PC-3 (cell line): Measurements from ENCODE around the gene ST3GAL3. TPM values are rescaled to one million over a fixed set of nuclear protein-coding genes. Genes with fewer than 3 reads are reported as not detected.

Experiments used
- ATAC-seq: fragments of 200-7000 bp; cut with Tn5 transposase; 2 replicates; pipeline ENCODE4 v1.9.1; 2020; ENCODE audit warnings: mild to moderate bottlenecking, moderate library complexity
- BruUV-seq: library from RNA; stranded (reverse); fragments of 400-500 nt; replicated peaks from 2 replicates; lab custom pipeline; 2021; lab: Mats Ljungman, UMichigan
- CTCF ChIA-PET: fragments of 300-600 bp; sonication (Branson Sonifier 250); formaldehyde crosslinking; loops from one replicate; lab custom pipeline; 2022; ENCODE audit warnings: antibody characterized with exemption; lab: Charles Lee
- POLR2A ChIA-PET: fragments of 300-600 bp; sonication (Branson Sonifier 250); formaldehyde crosslinking; loops from one replicate; lab custom pipeline; 2022; ENCODE audit warnings: antibody characterized with exemption; ENCODE audit not compliant: unreplicated experiment; lab: Charles Lee
- DNase-seq: peaks from one replicate; pipeline ENCODE4 v3.0.0-alpha.2; 2015
- H2AFZ ChIP-seq: fragments of 300-600 bp; sonication (generic); 2 replicates; pipeline ENCODE4 v1.6.0; 2016; ENCODE audit warnings: antibody characterized with exemption, low read length
- H3F3A ChIP-seq: fragments of 300-600 bp; sonication (generic); one replicate; pipeline ENCODE4 v1.6.0; 2017; ENCODE audit warnings: antibody characterized with exemption, low read length, control low read depth, mild to moderate bottlenecking; ENCODE audit not compliant: unreplicated experiment
- H3K27ac ChIP-seq: fragments of 300-600 bp; sonication (generic); 2 replicates; pipeline ENCODE4 v1.5.1; 2016; ENCODE audit warnings: mild to moderate bottlenecking, low read length
- H3K27me3 ChIP-seq: fragments of 300-600 bp; sonication (generic); 2 replicates; pipeline ENCODE4 v1.6.1; 2016; ENCODE audit warnings: low read length, mixed read lengths
- H3K36me3 ChIP-seq: fragments of 300-600 bp; sonication (generic); 2 replicates; pipeline ENCODE4 v1.6.1; 2016; ENCODE audit warnings: low read depth, mixed run types, low read length, mixed read lengths
- H3K4me1 ChIP-seq: fragments of 300-600 bp; sonication (generic); 2 replicates; pipeline ENCODE4 v1.5.1; 2016; ENCODE audit warnings: low read length; ENCODE audit not compliant: insufficient read depth
- H3K4me2 ChIP-seq: fragments of 300-600 bp; sonication (generic); 2 replicates; pipeline ENCODE4 v1.6.0; 2016; ENCODE audit warnings: low read length
- H3K4me3 ChIP-seq: fragments of 300-600 bp; sonication (generic); 2 replicates; pipeline ENCODE4 v1.5.1; 2016; ENCODE audit warnings: mild to moderate bottlenecking, low read length, mixed read lengths
- H3K79me2 ChIP-seq: fragments of 300-600 bp; sonication (generic); 2 replicates; pipeline ENCODE4 v1.6.1; 2017; ENCODE audit warnings: low read length, mixed read lengths
- H3K9ac ChIP-seq: fragments of 300-600 bp; sonication (generic); 2 replicates; pipeline ENCODE4 v1.6.0; 2016; ENCODE audit warnings: mild to moderate bottlenecking, low read length
- H3K9me2 ChIP-seq: fragments of 300-600 bp; sonication (generic); replicated peaks from 2 replicates; pipeline ENCODE4 v1.6.1; 2016; ENCODE audit warnings: mixed run types, low read length, mixed read lengths
- H3K9me3 ChIP-seq: fragments of 300-600 bp; sonication (generic); 2 replicates; pipeline ENCODE4 v1.6.1; 2016; ENCODE audit warnings: low read length, mixed read lengths
- H4K20me1 ChIP-seq: fragments of 300-600 bp; sonication (generic); 2 replicates; pipeline ENCODE4 v1.6.1; 2016; ENCODE audit warnings: low read length, mixed read lengths
- EZH2 ChIP-seq: fragments of 300-600 bp; sonication (generic); IDR thresholded peaks from one replicate; pipeline ENCODE4 v1.6.1; 2017; ENCODE audit warnings: antibody characterized with exemption, mild to moderate bottlenecking, low read length; ENCODE audit not compliant: unreplicated experiment
- EZH2phosphoT487 ChIP-seq: fragments of 300-600 bp; sonication (generic); IDR thresholded peaks from 2 replicates; pipeline ENCODE4 v1.6.1; 2018; ENCODE audit warnings: mild to moderate bottlenecking, antibody characterized with exemption, low read length, borderline replicate concordance
- intact Hi-C: fragments of 100-400 bp; cut with micrococcal nuclease; formaldehyde crosslinking; loops from 2 replicates; pipeline ENCODE4 v1.9.0; 2023
- total RNA-seq: library from RNA; depleted of rRNA; stranded (reverse); fragments of >200 nt; gene quantifications from 2 replicates; pipeline ENCODE4 v1.2.3, GENCODE V29; 2014
- TF ChIP-seq, protein P1 (sequence below): fragments of 300-600 bp; sonication (generic); conservative IDR thresholded peaks from 2 replicates; pipeline ENCODE4 v1.5.1; 2017; ENCODE audit warnings: antibody characterized with exemption, low read depth, mild to moderate bottlenecking, low read length

ST3GAL3 gene
- total RNA-seq, 1 experiment from 2014 or later, result 9.0 TPM

DNA sequence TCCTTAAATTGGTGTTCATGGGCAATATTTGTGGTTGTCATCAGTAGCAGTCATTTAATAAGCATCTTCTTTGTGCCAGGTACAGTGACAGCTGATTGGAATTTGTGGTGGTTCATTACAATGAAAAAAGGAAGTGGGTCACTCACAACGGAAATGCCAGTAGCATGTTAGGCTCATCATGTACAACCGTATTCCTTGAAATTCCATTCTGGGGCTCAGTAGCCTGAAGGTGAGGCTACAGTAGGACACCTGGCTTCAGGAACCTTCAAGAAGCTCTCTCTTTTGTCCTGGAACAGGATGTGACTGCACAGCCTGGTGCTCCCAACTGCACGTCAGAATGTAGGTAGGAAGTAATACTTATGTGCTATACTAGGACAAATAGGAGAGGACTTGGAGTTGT, 93.9 kb downstream of the ST3GAL3 start:
- no peak overlapping the region for H2AFZ ChIP-seq
- H3K9ac ChIP-seq, result no peak overlapping the region
- intact Hi-C loops, result no loop called here
- ChIA-PET CTCF (no interaction called here), POLR2A (no interaction called here)
- no peaks in the 10 kb centered on the region for H3F3A ChIP-seq
- H3K9me3 ChIP-seq, result no peaks in the 10 kb centered on the region
- H3K27me3 ChIP-seq, result no peaks in the 10 kb centered on the region
- H3K9me2 ChIP-seq, result no peaks in the 10 kb centered on the region
- no peak overlapping the region for H3K4me3 ChIP-seq
- no peak for ATAC-seq
- TF ChIP-seq, protein P1, sequence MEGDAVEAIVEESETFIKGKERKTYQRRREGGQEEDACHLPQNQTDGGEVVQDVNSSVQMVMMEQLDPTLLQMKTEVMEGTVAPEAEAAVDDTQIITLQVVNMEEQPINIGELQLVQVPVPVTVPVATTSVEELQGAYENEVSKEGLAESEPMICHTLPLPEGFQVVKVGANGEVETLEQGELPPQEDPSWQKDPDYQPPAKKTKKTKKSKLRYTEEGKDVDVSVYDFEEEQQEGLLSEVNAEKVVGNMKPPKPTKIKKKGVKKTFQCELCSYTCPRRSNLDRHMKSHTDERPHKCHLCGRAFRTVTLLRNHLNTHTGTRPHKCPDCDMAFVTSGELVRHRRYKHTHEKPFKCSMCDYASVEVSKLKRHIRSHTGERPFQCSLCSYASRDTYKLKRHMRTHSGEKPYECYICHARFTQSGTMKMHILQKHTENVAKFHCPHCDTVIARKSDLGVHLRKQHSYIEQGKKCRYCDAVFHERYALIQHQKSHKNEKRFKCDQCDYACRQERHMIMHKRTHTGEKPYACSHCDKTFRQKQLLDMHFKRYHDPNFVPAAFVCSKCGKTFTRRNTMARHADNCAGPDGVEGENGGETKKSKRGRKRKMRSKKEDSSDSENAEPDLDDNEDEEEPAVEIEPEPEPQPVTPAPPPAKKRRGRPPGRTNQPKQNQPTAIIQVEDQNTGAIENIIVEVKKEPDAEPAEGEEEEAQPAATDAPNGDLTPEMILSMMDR, result no peak
- TF ChIP-seq EZH2, result no peak
- no peak for TF ChIP-seq EZH2phosphoT487
- no peaks in the 10 kb centered on the region for H3K79me2 ChIP-seq
- H3K36me3 ChIP-seq, result no peaks in the 10 kb centered on the region
- H3K4me1 ChIP-seq, result no peaks in the 10 kb centered on the region
- no peaks in the 10 kb centered on the region for H4K20me1 ChIP-seq
- no peak overlapping the region for H3K27ac ChIP-seq
- no peak for DNase-seq
- no peak overlapping the region for H3K4me2 ChIP-seq
- no TSS peak for BruUV-seq

DNA sequence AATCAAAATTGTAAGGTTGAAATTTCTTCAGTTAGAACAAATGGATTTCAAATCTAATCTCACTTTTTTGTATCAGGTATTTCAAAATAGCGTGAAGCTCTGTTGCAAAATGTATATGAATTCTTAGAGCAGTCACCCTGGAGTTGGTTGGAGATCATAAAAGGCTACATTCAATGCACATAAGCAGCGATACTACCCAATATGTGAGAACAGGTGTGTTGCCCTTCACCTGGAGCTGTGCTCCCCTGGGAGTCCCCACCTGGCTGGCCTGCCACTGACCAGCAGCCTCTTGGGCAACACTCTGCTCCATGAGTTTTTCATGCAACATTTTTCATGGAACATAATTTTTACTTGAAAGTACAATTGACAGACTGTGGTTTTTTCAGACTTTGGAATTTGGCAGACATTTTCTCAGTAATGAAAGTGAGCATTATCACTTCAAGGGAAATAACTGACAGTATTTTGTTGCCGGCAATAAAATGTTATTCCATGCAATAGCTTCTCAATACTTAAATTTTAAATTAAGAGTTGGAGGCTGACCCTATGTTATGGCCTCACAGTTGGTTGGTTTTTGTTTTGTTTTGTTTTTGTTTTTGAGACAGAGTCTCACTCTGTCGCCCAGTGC, 95.1 kb downstream of the ST3GAL3 start:
- Histone ChIP-seq H3K4me2 (no peak overlapping the region), H3K9ac (no peak overlapping the region), H3F3A (no peaks in the 10 kb centered on the region), H3K27ac (no peak overlapping the region), H3K36me3 (no peaks in the 10 kb centered on the region), H2AFZ (no peak overlapping the region), H3K4me3 (no peak overlapping the region), H4K20me1 (no peaks in the 10 kb centered on the region), H3K9me3 (no peaks in the 10 kb centered on the region), H3K27me3 (no peaks in the 10 kb centered on the region), H3K9me2 (no peaks in the 10 kb centered on the region), H3K4me1 (no peaks in the 10 kb centered on the region), H3K79me2 (no peaks in the 10 kb centered on the region)
- POLR2A ChIA-PET, result no interaction called here
- BruUV-seq, result no TSS peak
- DNase-seq (no peak), ATAC-seq (no peak)
- intact Hi-C loops, result no loop called here
- CTCF ChIA-PET, result no interaction called here
- TF ChIP-seq EZH2phosphoT487 (no peak), EZH2 (no peak)
- TF ChIP-seq, protein P1, result no peak

DNA sequence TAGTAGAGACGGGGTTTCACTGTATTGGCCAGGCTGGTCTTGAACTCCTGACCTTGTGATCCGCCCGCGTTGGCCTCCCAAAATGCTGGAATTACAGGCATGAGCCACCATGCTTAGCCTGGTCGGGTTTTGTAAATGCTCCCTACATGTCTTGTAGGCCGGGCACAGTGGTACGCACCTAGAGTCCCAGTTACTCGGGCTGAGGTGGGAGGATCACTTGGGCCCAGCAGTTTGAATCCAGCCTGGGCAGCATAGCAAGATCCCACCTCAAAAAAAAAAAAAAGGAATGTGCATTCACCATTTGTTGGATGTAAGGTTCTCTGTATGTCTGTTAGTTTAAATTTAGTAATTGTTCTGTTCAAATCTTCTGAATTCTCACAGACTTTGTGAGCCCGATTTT, 95.8 kb downstream of the ST3GAL3 start:
- H3K9me3 ChIP-seq, result no peaks in the 10 kb centered on the region
- H3K27ac ChIP-seq, result no peak overlapping the region
- H2AFZ ChIP-seq, result no peak overlapping the region
- no peak overlapping the region for H3K9ac ChIP-seq
- ATAC-seq (no peak), DNase-seq (no peak)
- no peaks in the 10 kb centered on the region for H3F3A ChIP-seq
- no peak overlapping the region for H3K4me3 ChIP-seq
- no peak overlapping the region for H3K4me2 ChIP-seq
- H3K36me3 ChIP-seq, result no peaks in the 10 kb centered on the region
- ChIA-PET POLR2A (no interaction called here), CTCF (no interaction called here)
- no peaks in the 10 kb centered on the region for H3K4me1 ChIP-seq
- no peaks in the 10 kb centered on the region for H3K27me3 ChIP-seq
- no peaks in the 10 kb centered on the region for H4K20me1 ChIP-seq
- TF ChIP-seq EZH2phosphoT487, result no peak
- H3K79me2 ChIP-seq, result no peaks in the 10 kb centered on the region
- intact Hi-C loops, result no loop called here
- BruUV-seq, result no TSS peak
- H3K9me2 ChIP-seq, result no peaks in the 10 kb centered on the region
